GM12891 (cell line): ENCODE results near the gene DUSP8.

Experiments
- POLR2AphosphoS5 ChIP-seq: IDR thresholded peaks from 2 replicates; pipeline ENCODE4 v1.6.1; 2011; ENCODE audit warnings: low read depth, low read length, control low read depth
- POU2F2 ChIP-seq: IDR thresholded peaks from 2 replicates; pipeline ENCODE4 v1.6.1; 2011; ENCODE audit warnings: low read depth, mild to moderate bottlenecking, control low read depth, low read length, moderate library complexity
- SPI1 ChIP-seq: IDR thresholded peaks from 2 replicates; pipeline ENCODE4 v1.6.1; 2011; ENCODE audit warnings: low read depth, low read length, control low read depth
- TAF1 ChIP-seq: IDR thresholded peaks from 2 replicates; pipeline ENCODE4 v1.6.1; 2011; ENCODE audit warnings: low read depth, low read length, control low read depth

- TF ChIP-seq POLR2AphosphoS5: no peak
- no peak for TF ChIP-seq TAF1
- TF ChIP-seq POU2F2: no peak
- TF ChIP-seq SPI1: no peak
These were observed at the start of gene DUSP8 for GRCh38 chr11:1572197-1573076.
